Effector CD8-positive, alpha-beta T cell (primary cell): ENCODE measurements around the gene DYNC1H1.

Experiments used
- DNase-seq: peaks from one replicate; lab custom pipeline; 2025; lab: John Stamatoyannopoulos, UW

The DYNC1H1 gene

GRCh38 chr14:101997429-101998336, 33.3 kb downstream of the DYNC1H1 start:
- DNase-seq: no peak

- no peak for DNase-seq
These were observed 36.5 kb downstream of the DYNC1H1 start for GRCh38 chr14:102000902-102001301.

GRCh38 chr14:102005336-102005735, 41.0 kb downstream of the DYNC1H1 start:
- DNase-seq: no peak

- DNase-seq: no peak
These were observed 43.6 kb downstream of the DYNC1H1 start for GRCh38 chr14:102007916-102008418.

GRCh38 chr14:102008891-102009290, 44.5 kb downstream of the DYNC1H1 start:
- DNase-seq: no peak

GRCh38 chr14:102011631-102012030, 47.3 kb downstream of the DYNC1H1 start:
- DNase-seq: no peak

- DNase-seq: no peak
These were observed 48.0 kb downstream of the DYNC1H1 start for GRCh38 chr14:102012336-102012735.

GRCh38 chr14:102013669-102014200, 49.4 kb downstream of the DYNC1H1 start:
- no peak for DNase-seq

GRCh38 chr14:102015045-102015685, 50.8 kb downstream of the DYNC1H1 start:
- DNase-seq: no peak

GRCh38 chr14:102015771-102016170, 51.4 kb downstream of the DYNC1H1 start:
- no peak for DNase-seq

- no peak for DNase-seq
These were observed 52.2 kb downstream of the DYNC1H1 start for GRCh38 chr14:102016420-102017090.

- no peak for DNase-seq
These were observed 53.9 kb downstream of the DYNC1H1 start for GRCh38 chr14:102018251-102018650.

GRCh38 chr14:102019006-102019540, 54.7 kb downstream of the DYNC1H1 start:
- no peak for DNase-seq

- peak; percentile 15 for DNase-seq
These were observed 55.9 kb downstream of the DYNC1H1 start for GRCh38 chr14:102020058-102020971.

GRCh38 chr14:102026934-102027333, 62.6 kb downstream of the DYNC1H1 start:
- no peak for DNase-seq

GRCh38 chr14:102027951-102028350, 63.6 kb downstream of the DYNC1H1 start:
- no peak for DNase-seq

GRCh38 chr14:102028733-102029132, 64.4 kb downstream of the DYNC1H1 start:
- DNase-seq: no peak

GRCh38 chr14:102029956-102030355, 65.6 kb downstream of the DYNC1H1 start:
- DNase-seq: no peak

GRCh38 chr14:102033241-102033640, 68.9 kb downstream of the DYNC1H1 start:
- DNase-seq: no peak

- no peak for DNase-seq
These were observed 69.9 kb downstream of the DYNC1H1 start for GRCh38 chr14:102034301-102034700.

- DNase-seq: no peak
These were observed 71.5 kb downstream of the DYNC1H1 start for GRCh38 chr14:102035914-102036313.
